Measurements from ENCODE around the gene PAK1. TPM values are rescaled to one million over a fixed set of nuclear protein-coding genes. Genes with fewer than 3 reads are reported as not detected.
A peak's percentile ranks its signal among the peaks of the same experiment; 100 is the strongest.

Gene PAK1
- total RNA-seq, 1 donor, result 20.5 TPM

DNA sequence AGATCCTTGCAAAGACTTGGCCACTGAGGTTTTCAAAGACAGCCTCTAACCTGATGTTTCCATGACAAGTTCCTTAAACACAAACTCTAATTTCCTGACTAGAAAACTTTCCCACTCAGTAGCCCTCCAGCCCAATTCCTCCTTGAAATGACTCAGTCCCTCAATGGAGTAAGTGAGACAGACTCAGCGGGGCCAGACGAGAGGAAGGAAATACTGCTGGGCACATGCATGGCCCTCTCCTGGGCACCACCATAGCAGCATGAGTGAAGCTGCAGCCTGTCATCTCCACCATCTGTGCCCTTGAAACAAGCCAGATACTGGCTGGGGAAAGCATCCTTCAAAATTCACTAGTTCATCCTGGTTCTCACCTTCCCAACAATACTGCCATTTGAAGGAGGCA lies 96.2 kb downstream of the PAK1 start:
- peak in 2 of 3 donors; percentile 5 for DNase-seq (ENCODE audit: low read depth in 2 of 3, low spot score in 2 of 3)

DNA sequence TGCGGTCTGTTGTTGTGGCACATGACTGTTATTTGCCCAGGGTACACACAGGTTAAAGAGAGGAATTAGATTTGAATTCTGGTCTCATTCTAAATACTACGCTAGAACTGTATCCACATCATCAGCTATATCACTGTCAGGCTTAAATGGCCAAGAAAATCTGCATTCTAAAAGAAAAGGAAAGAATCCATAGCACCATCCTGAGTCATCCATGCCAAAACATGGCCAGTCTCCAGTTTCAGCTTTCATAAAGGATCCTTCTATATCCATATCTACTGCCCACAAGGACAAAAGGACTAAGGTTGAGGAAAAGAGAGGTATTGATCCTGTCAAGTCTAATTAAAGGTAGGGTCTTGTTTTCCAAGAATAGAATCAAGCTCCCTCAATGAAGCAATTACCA lies 98.8 kb downstream of the PAK1 start:
- no peak for DNase-seq (ENCODE audit: low read depth in 2 of 3, low spot score in 2 of 3)

DNA sequence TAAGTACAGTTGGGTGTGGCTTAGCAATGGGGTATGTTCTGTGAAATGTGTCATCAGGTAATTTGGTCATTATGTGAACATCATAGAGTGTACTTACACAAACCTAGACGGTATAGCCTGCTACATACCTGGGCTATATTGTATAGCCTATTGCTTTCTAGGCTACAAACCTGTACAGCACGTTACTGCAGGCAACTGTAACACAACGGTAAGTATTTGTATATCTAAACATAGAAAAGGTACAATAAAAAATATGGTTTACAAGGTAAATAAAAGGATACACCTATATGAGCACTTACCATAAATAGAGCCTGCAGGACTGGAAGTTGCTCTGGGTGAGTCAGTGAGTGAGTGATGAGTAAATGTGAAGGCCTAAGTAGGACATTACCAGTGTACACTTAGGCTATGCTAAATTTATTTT lies 99.3 kb downstream of the PAK1 start:
- DNase-seq (ENCODE audit: low read depth in 2 of 3, low spot score in 2 of 3), result no peak

DNA sequence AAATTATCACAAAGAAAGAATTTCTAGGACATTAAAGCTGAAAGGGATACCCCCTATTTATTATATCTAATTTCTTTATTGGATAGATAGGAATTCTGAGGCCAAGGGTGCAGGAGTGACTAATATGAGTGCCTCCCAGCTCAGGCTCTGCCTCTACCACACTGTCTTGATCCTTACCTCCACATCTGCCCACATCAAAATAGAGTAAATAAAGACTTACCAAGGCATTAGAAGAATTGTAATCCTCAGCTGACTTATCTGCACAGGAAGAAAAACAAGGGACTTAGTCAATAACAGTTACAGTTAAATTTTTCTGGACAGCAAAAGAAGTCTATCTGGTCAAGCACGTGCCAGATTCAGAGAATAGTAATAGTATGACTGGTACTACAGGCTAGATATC lies 99.8 kb downstream of the PAK1 start:
- no peak for DNase-seq (ENCODE audit: low read depth in 2 of 3, low spot score in 2 of 3)

- DNase-seq (ENCODE audit: low read depth in 2 of 3, low spot score in 2 of 3), result no peak
Observed at GRCh38 chr11:77372726-77373125, 101.2 kb downstream of the PAK1 start.

DNA sequence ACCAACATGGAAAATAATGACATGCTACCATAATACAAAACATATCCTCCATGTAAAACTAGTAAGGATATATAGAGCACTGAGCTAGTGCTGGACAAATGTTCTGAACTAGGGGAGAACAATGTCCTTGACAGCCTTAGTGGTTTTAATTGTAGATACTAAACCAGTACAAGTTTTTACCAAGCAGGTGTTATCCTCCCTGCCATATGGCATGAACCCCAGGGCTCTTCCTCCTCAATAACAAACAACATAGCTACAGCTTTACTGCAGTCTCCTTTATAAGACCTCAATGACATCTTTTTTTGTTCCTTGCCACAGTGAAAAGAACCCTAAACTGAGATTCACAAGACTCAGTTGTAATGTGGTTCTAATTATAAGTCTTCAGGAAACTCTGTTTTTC lies 102.2 kb downstream of the PAK1 start:
- DNase-seq (ENCODE audit: low read depth in 2 of 3, low spot score in 2 of 3), result no peak

DNA sequence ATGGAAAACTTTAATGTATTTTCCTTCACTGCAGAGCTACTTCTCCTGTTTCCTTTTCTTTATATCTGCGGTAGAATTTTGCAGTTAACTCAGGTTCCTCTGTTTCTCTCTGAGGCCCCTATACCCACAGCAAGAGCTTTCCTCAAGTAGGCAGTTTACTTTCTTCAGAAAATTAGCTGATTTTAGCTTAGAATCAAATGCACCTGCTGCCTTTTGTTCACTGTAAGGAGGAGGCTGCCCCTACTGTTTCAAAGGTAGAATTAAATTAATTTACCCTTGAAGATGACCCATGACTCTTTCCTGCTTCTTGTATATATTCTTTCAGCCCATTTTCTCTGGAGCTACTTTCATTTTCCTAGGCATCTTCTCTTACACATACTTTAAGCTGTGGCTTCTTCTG lies 103.7 kb downstream of the PAK1 start:
- no peak for DNase-seq (ENCODE audit: low read depth in 2 of 3, low spot score in 2 of 3)

DNA sequence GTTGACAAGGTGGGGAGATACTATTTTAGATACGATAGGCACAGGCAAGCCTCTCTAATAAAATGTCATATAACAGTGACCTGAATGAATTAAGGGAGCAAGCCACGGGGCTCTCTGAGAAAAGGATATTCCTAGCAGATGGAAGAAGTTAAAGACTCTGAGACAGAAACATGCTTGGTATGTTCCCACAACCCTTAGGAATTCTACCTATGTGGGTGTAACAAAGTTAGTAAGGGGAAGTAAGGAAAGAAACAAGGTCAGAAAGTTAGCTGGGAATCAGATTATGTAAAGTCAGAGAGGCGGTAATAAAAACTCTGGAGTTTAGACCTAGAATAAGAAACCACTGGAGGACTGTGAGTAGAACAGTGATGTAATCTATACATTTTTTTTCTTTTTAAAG lies 112.7 kb downstream of the PAK1 start:
- DNase-seq (ENCODE audit: low read depth in 2 of 3, low spot score in 2 of 3), result no peak

DNA sequence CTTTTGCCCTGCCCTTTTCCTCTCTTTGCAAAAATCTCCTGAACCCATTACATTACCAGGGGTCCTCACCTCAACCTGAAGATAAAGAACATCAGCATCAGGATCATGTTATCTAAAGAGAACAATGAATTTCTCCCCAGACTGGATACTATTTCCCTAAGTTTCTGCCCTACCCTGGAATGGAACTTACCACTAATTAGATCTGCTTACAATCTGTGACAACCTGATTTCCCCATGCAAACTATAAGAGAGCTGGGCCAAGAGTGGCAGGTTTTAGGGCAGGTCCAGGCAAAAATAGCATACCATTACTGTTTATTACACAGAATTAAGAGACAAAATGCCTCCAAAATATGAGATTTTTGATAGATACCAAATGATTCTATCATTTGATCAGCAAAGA lies 114.4 kb downstream of the PAK1 start:
- no peak for DNase-seq (ENCODE audit: low read depth in 2 of 3, low spot score in 2 of 3)

- no peak for DNase-seq (ENCODE audit: low read depth in 2 of 3, low spot score in 2 of 3)
Observed at GRCh38 chr11:77353131-77353530, 120.8 kb downstream of the PAK1 start.

GRCh38 chr11:77351281-77351886 lies 122.5 kb downstream of the PAK1 start:
- DNase-seq (ENCODE audit: low read depth in 2 of 3, low spot score in 2 of 3), result no peak

DNA sequence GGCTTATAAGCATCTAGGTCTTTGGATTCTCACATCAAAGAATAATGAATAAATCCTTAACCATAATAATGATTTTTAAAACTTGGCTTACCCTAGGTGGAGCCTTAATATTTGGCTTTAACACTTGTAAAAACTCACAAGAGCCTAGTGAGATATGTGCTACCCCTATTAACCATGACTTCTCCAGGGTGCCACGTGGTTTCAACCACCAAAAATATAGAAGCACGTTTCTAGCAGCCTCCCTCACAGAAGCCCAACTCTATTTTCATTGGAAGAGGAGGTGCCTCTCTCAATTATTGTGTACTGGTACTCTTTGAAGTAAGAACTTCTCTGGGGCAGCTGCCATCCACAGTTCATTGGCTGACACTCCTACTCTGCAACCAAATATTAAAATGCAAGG lies 125.9 kb downstream of the PAK1 start:
- no peak for DNase-seq (ENCODE audit: low read depth in 2 of 3, low spot score in 2 of 3)

DNA sequence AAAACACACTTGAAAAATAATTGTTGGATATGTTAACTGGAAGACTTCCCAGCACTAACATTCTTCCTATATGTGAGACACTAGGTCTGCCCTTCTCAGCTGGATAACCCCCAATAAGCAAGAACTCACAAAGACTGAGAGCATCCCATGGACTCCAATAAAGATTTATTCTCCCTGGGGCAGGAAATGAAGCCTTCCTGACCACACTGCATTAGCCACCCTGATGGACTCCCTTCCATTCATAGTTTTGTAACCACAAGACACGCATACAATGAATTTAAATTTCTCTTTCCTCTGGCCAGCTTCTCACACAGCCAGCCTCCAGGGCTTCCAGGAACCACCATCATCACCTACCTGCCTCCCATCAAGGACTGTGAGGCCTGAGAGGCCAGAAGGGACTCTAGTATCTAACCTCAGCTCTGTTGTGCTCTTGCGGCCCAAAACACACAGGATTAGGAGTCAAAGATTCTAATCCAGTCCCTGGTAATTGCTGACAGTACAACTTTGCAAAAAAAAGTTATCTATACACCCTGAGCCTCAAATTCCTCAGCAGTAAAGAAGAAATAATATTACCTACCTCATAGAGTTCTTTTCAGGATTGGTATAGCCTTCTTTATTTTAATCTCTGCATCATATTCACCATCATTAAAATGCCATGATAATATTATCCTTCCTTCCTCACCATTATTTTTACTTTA lies 126.8 kb downstream of the PAK1 start:
- no peak for DNase-seq (ENCODE audit: low read depth in 2 of 3, low spot score in 2 of 3)

GRCh38 chr11:77345621-77346020 lies 128.3 kb downstream of the PAK1 start:
- no peak for DNase-seq (ENCODE audit: low read depth in 2 of 3, low spot score in 2 of 3)

- no peak for DNase-seq (ENCODE audit: low read depth in 2 of 3, low spot score in 2 of 3)
Observed at GRCh38 chr11:77340501-77340900, 133.4 kb downstream of the PAK1 start.

- DNase-seq (ENCODE audit: low read depth in 2 of 3, low spot score in 2 of 3), result no peak
Observed at GRCh38 chr11:77332259-77332658, 141.6 kb downstream of the PAK1 start.

GRCh38 chr11:77325159-77325558 lies 148.7 kb downstream of the PAK1 start:
- DNase-seq (ENCODE audit: low read depth in 2 of 3, low spot score in 2 of 3), result no peak

GRCh38 chr11:77324508-77324907 lies 149.4 kb downstream of the PAK1 start:
- DNase-seq (ENCODE audit: low read depth in 2 of 3, low spot score in 2 of 3), result no peak

DNA sequence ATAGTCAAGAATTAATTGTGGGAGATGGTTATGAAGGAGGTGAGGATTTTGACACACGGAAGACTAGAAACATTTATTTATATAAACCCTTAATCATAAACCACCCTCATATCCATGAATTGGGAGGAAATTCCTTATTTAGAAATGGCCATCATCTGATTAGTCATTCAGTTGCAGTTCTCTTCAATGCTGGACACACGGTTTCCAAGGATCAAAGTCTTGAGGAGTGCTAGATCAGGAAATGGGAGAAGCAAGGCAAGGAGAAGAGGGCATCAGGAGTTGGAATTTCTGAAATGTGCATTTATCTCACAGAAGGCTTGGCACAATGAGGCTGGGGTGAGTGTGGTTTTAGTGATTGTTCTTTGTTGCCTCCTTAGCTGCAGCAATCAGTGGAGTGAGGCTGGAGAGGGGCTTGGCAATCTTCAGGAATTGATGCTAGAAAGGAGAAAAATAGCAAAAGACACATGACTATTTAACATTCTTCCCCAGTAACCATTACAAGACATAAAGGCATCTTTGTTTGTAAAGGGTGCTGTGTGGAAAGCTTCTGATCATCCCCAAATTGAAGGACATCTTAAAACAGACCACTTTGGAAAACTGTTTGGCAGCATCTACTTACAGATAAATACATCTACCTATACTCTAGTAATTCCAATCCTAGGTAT lies 150.8 kb downstream of the PAK1 start:
- no peak for DNase-seq (ENCODE audit: low read depth in 2 of 3, low spot score in 2 of 3)

GRCh38 chr11:77322506-77322905 lies 151.4 kb downstream of the PAK1 start:
- no peak for DNase-seq (ENCODE audit: low read depth in 2 of 3, low spot score in 2 of 3)

GRCh38 chr11:77320351-77320750 lies 153.5 kb downstream of the PAK1 start:
- DNase-seq (ENCODE audit: low read depth in 2 of 3, low spot score in 2 of 3), result no peak

DNA sequence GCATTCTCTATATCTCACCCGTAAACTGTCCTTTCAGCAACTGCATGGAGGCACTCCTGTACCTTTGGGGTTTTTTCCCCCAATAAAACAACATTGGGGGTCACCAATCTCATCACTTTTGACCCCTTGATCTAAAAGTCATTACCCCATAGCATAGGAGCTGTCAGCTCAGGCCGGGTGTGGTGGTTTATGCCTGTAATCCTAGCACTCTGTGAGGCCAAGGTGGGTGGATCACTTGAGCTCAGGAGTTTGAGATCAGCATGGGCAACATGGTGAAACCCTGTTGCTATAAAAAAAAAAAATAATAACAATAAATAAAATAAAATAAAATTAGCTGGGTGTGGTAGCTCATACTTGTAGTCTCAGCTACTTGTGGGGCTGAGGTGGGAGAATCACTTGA lies 155.3 kb downstream of the PAK1 start:
- no peak for DNase-seq (ENCODE audit: low read depth in 2 of 3, low spot score in 2 of 3)

All from hematopoietic multipotent progenitor cell (in vitro differentiated cells).